ENCODE results near the gene TEX2.

TEX2 gene, protein sequence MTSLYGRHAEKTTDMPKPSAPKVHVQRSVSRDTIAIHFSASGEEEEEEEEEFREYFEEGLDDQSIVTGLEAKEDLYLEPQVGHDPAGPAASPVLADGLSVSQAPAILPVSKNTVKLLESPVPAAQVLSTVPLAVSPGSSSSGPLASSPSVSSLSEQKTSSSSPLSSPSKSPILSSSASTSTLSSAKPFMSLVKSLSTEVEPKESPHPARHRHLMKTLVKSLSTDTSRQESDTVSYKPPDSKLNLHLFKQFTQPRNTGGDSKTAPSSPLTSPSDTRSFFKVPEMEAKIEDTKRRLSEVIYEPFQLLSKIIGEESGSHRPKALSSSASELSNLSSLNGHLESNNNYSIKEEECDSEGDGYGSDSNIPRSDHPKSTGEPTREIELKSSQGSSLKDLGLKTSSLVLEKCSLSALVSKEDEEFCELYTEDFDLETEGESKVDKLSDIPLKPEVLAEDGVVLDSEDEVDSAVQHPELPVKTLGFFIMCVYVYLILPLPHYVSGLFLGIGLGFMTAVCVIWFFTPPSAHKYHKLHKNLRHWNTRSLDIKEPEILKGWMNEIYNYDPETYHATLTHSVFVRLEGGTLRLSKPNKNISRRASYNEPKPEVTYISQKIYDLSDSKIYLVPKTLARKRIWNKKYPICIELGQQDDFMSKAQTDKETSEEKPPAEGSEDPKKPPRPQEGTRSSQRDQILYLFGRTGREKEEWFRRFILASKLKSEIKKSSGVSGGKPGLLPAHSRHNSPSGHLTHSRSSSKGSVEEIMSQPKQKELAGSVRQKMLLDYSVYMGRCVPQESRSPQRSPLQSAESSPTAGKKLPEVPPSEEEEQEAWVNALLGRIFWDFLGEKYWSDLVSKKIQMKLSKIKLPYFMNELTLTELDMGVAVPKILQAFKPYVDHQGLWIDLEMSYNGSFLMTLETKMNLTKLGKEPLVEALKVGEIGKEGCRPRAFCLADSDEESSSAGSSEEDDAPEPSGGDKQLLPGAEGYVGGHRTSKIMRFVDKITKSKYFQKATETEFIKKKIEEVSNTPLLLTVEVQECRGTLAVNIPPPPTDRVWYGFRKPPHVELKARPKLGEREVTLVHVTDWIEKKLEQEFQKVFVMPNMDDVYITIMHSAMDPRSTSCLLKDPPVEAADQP

DNA sequence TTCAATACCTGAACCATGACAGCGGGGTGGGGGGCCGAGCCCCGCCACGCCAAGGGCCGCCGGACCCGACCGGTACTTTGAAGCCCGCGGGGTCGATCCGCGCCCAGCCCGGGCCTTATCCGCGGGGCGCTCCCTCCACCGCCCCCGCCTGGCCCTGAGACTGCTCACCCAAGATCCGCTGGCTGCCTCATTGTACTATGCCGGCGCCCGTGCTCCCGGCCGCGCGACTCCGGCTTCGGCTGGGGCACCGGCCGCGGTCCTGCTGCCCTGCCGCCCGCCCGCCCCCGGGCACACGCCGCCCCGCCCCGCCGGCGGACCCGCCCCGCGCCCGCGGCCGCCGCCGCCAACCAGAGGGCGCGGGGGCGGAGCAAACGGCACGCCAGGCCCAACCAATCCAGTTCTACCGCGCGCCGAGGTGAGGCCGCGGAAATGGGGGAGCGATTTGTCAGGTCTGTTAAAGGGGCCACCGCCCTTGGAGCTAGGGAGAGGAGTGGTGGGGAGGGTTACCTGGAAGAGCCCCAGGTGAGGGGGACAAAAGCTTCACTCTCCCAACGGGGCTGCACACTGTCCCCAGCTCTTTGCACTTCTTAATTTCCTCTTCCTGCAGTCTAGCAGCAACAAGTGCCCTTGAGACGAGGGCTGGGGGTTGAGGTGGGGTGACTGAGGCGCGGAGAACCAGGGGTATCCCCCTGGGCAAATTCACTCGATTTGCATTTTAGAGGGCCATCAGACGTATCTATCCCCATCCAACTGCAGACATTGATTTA lies at the start of gene TEX2:
Gene TEX2 (minus strand): TSS at position 261 of the 767 bp plus-strand sequence. CDS start 49,043 bp downstream, outside the sequence.
- peak; percentile 84 for DNase-seq (ENCODE audit: low read depth)

DNA sequence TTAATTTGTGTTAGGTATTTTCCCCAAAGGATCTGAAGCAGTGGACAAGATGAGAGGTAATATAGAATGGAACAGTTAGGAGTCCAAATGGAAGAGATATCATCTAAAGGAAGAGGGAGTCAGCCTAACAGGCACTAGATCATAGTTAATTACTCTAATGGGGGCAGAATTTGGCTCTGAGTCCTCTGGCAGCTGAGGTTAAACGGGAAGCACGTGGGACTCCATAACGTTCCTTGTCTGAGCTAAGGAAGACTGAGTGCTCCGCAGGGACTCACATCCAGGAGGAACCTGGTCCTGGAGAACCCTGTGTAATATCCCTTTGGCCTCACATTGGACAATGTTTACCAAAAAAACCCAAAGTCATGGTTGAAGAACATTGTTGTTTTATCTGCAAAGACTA lies 46.6 kb upstream of the TEX2 start:
- DNase-seq (ENCODE audit: low read depth), result no peak

DNA sequence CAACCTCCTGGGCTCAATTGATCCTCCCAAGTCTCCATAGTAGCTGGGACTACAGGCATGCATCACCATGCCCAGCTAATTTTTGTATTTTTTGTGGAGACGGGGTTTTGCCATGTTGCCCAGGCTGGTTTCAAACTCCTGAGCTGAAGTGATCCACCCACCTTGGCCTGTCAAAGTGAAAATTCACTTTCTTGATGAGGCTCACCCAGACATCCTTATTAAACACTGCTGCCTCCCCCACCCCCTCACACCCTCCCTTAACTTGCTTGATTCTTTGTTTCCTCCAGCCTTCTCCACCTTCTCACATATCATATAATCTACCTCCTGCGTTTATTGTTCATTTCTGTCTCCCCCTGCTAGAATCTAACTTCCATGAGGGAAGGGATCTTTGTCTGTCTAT lies 46.0 kb upstream of the TEX2 start:
- no peak for DNase-seq (ENCODE audit: low read depth)

DNA sequence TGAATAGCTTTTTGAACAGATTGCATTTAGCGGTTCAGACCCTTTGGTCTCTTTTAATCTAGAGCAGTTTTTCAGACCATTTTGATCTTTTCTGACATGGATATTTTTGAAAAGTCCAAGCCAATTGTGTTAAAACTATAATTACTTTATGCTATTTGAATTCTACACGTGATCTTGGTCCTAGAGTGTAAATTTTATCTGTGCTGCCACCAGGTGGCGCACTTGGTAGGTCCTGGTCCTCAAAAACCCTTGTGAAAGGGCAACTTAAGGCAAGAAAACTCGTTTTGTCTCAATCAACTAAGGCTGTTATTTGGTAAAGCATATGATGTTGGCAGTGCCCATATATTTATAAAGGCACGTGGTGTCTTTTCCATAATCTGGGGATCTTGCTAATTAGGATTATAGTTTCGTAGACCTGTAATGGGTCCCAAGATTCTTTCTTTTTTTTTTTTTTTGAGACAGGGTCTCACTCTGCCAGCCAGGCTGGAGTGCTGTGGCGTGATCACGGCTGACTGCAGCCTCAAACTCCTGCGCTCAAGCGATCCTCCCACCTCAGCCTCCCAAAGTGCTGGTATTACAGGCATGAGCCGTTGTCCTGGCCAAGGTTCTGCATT lies 43.9 kb upstream of the TEX2 start:
- DNase-seq (ENCODE audit: low read depth), result peak; percentile 66

DNA sequence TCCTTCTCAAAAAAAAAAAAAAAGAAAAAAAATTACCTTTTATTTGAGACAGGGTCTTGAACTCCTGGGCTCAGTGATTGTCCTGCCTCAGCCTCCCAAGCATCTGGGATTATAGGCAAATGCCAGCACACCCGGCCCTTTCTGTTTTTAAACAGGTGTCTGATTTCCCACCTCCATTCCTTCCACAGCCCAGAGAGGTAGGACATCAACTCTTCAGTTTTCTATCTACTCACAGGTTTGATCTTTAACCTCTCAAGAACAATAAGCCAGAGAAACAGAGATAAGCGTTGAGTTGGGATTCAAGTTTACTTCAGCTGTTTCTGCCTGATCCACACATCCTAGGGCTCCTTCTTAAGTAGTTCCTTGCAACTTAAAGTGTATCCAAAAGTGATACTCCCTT lies 41.5 kb upstream of the TEX2 start:
- DNase-seq (ENCODE audit: low read depth), result no peak

DNA sequence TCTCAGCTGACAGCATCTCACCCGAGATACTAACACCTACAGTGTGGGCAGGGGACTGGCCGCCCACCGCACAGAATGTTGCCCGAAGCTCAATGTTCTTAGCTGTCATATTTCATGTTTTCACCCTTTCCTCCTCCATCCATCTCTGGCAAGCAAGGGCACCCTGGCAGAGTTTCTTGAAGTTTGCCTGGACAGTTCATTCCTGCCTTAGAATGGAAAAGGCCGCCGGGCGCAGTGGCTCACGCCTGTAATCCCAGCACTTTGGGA lies 37.6 kb upstream of the TEX2 start:
- DNase-seq (ENCODE audit: low read depth), result no peak

DNA sequence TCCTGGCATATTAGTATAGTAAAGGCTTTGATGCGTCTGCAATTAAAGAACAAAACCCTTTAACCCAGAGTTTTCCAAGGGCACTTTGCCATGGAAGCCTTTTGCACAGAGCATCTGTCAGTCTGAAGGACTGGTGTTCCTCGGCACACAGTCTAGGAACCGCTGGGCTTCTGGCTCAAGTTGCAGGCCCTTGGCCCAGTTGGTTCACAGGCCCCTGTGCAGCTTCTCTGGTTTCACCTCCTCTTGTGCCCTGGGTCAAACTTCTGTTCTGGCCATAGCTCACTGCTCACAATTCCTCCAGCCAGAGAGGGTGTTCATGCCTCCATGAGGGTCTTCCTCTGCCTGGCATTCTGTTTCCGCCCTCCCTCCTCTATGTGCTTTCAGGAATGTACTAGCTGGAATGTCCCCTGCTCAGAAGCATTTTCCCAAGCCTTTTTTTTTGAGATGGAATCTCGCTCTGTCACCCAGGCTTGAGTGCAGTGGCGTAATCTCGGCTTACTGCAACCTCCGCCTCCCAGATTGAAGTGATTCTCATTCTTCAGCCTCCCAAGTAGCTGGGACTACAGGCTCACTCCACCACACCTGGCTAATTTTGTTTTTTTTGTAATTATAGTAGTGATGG lies 34.5 kb upstream of the TEX2 start:
- no peak for DNase-seq (ENCODE audit: low read depth)

DNA sequence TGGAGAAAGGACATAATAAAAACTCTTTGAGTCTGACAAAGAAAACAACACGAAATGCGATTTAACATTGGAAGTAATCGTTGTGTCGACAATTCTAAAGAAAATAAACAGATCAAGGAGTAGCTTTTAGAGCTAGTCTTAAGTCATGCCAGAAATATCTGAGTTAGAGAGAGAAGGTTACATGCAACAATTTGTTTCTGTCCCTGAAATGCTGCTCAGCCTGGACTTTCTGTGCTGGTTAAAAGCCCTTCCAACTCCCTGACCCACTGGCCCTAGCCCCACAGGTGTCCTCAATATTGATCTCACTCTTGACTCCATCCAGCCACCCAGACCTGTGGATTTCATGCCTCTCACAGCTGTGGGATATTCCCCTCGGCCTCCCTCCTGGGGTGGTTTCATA lies 33.2 kb upstream of the TEX2 start:
- peak; percentile 56 for DNase-seq (ENCODE audit: low read depth)

DNA sequence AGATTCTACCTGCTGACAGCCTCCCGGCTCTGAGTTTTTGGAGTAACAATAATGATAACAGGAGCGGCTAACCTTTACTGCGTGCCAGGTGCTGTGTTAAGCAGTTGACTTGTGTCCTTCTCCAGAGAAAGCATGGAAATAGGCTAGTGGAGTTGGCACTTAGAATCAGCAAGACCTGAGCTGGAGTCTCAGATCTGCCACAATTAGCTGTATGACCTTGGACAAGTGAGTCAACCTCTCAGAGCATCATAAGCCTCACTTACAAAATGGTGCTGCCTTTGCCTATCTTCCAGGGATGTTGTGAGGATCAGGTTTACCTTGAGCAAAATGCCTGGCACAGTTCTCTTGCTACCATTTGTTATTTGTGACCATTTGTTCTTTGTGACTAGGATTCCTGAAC lies 32.1 kb upstream of the TEX2 start:
- DNase-seq (ENCODE audit: low read depth), result no peak

DNA sequence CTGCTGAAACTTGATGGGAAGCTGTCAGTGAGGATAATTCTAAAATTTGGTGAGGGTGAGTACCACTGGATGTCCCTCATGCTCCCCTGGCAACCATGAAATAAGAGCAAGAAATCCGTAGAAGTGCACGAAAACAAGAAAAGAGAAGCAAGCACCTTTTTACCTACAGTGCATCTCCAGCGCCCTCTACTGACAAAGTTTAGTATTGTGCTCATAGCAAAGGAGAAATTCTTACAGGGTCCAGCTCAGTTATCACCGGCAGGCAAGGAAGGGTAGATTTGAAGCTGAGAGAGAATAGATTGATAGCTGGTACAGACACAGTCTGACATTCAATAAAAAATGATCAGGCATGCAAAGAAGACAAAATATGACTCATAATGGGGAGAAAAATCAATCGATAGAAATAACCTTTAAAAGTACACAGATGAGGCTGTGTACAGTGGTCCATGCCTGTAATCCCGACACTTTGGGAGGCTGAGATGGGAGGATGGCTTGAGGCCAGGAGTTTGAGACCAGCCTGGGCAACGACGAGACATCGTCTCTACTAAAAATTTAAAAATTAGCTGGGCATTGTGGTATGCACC lies 28.3 kb upstream of the TEX2 start:
- no peak for DNase-seq (ENCODE audit: low read depth)

DNA sequence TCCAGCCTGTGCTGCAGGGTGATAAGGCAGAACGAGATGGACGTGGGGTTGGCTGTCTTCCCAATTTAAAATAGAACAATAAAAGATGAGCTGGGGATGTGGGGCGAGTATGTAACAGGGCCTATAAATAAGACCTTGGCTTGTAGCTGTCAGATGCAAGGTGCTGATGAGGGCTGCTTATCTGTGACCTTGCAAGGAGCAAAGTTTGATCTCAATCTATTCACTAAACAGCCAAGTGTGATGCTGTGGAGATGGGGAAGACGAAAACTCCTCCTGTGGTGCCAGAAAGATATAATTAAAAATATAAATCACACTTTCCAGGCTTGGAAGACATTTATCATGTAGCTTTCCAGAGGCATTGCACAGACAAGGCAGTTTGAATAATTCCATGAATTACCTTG lies 26.7 kb upstream of the TEX2 start:
- no peak for DNase-seq (ENCODE audit: low read depth)

DNA sequence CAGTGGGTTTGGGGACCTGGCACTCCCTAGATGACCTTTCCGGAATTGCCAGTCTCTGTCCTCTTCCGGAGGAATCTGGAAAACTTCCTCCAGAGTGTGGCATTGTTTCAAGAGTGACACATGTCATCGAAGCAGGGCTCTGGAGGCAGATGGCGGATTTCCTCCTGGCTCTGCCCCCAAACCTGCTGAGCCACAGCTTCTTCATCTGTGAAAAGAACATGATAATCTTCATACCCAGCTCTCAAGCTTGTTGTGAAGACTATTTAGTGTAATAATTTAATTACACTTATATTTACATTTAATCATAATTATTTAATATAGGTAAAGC lies 19.7 kb upstream of the TEX2 start:
- DNase-seq (ENCODE audit: low read depth), result no peak

DNA sequence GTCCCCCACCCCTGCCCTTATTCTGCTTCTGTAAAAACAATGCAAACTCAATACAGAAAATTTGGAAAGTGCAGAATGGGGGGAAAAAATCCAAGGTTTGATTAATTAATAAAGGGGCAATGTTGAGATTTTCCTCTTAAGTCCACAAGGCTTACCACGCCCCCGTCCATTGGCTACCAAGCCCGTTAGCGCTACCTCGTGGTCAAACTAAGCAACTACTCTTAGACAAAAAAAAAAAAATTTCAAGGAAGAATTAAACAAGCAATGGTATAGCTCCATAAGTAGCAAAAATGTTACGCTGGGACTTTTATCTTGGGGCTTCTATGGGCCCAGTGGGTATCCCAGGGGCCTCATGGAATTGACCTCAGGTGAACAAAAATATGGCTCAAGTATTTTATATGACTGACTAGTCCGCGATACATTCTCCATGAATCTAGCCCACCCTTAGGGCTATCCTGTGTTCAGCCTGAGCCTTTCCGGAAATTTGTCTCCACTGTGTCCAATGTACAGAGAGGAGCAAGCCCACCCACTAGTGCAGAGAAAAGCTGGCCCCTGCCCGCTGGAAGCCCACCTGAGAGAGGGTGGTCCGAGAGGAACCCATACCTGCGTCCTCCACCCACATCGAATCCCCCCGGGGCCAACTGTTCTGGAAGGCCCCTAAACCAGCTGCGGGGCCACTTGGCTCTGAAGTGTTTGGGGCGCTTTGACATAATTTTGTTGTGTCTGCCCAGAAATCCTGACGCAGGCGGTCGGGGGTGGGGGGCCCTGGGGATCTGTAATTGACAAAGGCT lies 19.1 kb upstream of the TEX2 start:
- peak; percentile 78 for DNase-seq (ENCODE audit: low read depth)

DNA sequence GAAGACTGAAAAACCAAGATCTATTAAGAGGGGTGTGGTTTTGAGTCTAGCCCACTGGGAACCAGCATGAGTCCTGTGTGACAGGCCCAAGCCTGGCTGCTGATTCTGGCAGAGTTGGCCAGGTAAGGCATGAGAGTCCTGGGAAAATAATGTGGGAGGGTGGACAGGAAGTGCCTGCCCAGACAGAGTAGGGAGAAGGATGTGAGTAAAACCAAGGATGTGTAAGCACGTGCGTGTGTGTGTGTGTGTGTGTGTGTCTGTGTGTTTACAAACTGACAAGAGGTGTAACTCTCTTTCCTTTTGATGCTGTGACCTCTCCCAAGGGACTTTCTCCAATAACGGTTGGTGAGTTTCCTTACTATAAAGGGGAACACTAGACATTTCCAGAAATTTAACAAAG lies 15.6 kb upstream of the TEX2 start:
- peak; percentile 34 for DNase-seq (ENCODE audit: low read depth)

DNA sequence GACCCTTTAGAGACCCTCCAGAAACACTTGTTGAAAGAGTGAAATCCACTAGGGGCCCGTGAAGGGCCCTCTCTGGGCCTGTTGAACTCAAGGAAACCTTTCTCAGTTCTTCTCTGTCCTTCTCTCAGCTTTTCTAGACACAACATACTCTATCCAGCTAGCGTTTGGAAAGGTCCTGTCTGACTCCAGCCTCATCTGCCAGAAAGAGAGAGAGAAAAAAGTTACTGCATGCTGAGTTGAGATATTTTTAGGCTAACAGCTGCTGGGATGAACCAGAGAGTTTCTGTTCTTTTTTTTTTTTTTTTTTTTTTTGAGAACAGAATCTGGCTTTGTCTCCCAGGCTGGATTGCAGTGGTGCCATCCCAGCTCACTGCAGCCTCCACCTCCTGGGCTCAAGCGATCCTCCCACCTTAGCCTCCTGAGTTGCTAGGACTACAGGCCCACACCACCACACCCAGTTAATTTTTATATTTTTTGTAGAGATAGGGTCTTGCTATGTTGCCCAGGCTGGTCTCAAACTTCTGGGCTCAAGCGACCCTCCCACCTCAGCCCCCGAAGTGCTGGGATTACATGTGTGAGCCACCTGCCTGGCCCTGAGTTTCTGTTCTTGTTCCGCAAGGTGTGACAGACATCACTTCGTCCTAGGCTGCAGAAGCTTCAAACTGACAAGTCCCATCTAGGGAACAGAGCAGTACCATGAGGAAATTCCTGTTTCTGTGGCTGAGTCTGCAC lies 14.9 kb upstream of the TEX2 start:
- DNase-seq (ENCODE audit: low read depth), result no peak

DNA sequence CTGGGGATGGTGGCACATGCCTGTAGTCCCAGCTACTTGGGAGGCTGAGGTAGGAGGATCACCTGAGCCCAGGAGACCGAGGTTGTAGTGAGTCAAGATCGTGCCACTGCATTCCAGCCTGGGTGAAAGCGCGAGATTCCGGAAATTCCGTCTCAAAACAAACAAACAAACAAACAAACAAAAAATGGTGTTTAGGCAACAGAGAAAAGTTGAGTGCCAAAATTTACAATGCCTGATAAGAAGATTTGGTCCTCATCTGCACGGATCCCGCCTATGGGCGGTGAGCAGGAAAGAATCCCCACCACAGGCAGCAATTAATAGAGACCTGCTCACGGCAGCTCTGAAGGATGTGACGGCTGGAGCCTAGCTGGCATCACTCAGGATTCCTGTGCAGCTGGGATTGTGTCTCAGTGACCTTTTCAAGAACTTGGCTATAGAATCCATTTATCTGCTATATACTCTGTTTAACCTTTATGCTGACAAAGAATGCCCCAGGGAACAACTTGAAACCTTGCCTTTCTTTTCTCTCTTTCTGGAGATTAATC lies 14.0 kb upstream of the TEX2 start:
- DNase-seq (ENCODE audit: low read depth), result no peak

DNA sequence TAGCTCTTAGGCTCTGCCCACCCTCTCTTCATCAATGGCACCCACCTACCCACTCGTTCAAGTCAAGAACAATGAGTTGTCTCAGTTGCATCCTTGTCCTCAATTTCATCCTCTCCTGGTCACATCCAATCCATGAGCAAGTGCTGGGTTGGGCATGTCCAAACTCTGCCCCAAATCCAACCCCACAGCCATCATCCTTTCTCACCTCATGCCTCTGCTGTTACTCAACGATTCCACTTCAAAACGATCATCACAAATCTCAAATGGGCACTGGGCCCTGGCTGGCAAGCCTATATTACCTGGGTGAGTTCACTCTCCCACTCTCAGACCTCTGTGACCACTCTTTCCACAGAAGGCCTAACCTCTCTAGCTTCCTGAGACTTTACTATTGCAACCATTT lies 12.0 kb upstream of the TEX2 start:
- no peak for DNase-seq (ENCODE audit: low read depth)

DNA sequence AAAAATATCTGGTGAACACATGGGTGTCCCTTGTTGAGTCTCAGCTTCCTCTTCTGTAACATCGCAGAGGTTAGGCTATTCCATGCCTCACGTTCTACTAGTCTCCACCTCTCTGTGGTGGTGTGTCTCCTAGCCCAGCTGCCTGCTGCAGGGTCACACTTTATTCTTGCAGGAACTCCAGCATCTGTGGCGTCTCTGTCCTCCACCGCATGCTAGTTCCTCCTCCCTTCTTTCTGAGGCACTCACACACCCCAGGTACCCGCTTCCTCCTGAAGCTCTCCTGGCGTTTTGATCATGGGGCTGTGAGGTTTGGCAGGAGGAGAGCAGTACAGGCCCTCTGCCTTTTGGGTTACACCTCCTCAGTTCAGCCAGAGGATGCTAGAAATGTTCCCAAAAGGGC lies 9.9 kb upstream of the TEX2 start:
- no peak for DNase-seq (ENCODE audit: low read depth)

DNA sequence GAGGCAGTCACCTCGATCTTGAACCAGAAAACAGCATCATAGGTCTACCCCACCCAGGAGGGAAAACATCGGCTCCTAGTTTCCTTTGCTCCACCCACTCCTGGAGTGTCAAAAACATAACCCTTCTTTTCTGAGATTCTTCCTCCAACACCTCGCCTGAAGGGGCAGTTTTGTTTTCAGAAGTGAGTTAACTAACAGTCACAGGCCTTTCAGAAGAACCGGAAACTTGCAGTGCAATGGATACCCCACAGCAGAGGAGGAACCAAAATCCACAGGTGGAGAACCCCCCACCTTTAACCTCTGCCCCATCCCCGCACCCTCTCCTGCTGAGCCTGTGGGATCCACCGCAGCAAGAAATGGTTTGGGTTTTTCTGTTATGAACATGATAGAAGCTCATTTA lies 7.8 kb upstream of the TEX2 start:
- DNase-seq (ENCODE audit: low read depth), result no peak

All from iris pigment epithelial cell (primary cell).